ENCODE data around the gene CACNA1C.

Gene CACNA1C

DNA sequence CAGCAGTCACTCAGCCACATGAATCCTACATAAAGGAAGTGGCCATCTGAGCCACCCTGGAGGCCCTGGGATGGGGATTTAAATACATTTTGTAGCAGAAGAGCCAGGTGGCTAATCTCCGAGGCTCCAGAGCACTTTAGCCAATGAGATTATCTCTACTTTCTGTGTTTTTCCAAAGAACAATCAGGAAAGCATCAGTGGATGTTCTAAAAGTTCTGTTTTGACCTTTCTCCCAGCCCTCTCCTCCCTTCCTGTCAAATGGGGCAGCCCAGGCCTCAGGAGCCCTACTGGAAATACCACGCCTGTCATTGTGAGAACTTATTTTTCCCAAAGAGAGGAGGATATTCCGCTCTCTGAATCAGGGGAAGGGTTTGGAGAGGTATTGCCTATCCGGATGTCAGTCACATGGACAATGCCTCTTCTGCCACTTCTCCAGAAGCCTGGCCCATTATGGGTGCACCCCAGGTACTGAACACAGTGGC is 405.2 kb downstream of the CACNA1C start:
- no peak for DNase-seq (ENCODE audit: low spot score)

DNA sequence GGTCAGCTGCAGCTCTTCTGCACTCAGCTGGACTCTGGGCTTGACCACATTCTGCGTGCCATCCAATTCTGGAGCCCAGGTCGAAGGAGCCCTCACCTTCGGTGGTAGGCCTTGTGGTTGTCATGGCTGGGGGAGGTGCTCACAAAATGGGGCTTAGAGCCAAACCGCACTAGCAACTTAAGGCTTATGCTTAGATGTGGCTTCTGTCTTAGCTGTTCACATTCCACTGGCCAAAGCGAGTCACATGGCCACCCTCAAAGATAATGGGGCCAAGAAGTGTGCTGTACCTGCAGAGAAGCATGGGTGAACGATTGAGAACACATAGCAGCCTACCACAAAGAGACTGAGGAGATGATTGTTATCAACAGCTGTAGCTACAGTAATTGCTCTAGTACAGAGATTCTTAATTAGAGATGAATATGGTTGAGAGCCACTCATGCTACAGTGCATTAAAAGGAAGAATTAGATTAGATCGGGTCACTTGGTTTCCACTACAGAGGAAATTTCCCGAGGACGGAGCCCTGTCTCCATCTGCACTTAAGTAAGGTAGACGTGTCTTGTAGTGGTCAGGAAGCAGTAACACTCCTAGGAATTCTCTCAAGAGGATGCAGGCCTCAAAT is 407.4 kb downstream of the CACNA1C start:
- no peak for DNase-seq (ENCODE audit: low spot score)

DNA sequence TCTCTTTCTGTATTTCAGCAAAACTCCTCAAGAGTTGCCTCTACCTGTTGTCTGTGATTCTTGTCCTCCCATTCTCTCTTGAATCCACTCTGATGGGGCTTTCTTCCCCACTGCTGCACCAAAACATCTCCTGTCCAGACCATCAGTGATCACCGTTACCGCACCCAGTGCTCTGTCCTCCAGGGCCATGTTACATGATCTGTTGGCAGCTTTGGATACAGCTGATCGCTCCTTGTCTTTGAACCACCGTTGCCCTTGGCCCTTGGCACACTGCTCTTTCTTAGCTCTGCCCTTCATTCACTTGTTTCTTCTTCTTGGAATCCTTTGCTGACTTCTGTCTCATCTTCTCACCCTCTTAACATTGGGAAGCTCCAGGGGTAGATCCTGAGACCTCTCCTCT is 408.3 kb downstream of the CACNA1C start:
- no peak for DNase-seq (ENCODE audit: low spot score)

DNA sequence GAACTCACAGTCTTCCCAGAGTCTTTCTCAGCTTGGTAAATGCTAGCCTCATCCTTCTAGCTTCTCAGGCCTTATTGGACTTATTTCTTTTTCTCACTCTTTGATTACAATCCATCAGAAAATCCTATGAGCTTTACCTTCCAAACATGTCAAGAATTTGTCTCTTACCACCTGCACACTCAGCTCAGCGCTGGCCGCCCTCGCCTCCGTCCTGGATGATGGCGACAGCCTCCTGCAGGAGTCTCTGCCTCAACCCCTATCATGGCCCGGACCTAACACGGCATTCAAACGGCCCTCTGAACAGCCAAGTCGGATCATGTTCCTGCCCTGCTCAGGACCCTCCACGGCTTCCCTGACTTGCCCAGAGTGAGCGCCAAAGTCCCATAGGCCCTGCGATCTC is 408.9 kb downstream of the CACNA1C start:
- DNase-seq (ENCODE audit: low spot score): no peak

DNA sequence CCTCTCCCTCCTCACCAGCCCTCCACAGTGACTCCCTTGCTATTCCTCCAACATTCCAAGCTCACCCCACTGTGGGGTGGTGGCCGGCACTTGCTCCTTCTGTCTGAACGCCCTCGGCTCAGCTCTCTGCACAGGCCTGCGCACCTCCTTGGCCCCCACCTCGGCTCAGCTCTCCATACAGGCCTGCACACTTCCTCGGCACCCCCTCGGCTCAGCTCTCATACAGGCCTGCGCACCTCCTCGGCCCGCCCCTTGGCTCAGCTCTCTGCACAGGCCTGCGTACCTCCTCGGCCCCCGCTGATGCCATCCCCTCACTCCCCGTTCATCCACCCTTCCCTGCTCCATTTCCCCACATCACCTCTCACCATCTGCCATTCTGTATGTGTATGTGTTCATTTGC is 409.3 kb downstream of the CACNA1C start:
- no peak for DNase-seq (ENCODE audit: low spot score)

DNA sequence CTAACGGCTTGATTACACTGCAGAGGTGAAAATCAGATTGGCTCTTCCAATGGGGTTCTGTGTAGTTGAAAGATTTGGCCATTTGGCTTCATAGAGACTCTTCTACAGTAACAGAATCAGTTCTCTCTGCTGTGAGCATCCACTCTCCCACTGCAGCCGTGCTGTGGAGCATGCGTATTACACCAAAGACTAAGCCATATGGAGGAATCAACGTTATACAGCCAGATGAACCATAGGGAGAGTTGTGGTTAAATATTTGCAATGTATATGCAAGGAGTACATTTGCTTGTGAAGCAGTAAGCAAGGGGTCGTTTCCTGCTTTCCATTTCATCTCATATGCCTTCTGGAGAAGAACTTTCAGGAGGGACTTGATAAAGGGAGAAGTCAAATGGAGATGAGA is 410.9 kb downstream of the CACNA1C start:
- DNase-seq (ENCODE audit: low spot score): no peak

DNA sequence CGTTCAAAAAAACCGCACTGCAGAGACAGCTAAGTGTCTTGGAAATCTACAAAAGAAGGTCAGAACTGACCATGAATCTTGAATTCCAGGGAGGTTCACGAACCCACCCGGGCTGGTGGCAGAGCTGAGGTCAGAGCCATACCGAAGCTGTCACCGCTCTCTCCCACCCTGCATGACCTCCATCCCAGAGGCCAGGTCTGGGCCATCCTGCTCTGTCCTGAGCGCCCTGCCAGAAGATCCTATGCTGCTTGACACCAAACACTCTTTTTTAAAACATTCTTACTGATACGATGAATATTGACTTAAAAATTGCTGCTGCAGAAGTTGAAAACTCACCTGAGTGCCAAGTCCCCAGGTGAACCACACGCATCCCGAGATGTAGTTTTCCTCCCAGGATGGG is 412.9 kb downstream of the CACNA1C start:
- DNase-seq (ENCODE audit: low spot score): no peak

DNA sequence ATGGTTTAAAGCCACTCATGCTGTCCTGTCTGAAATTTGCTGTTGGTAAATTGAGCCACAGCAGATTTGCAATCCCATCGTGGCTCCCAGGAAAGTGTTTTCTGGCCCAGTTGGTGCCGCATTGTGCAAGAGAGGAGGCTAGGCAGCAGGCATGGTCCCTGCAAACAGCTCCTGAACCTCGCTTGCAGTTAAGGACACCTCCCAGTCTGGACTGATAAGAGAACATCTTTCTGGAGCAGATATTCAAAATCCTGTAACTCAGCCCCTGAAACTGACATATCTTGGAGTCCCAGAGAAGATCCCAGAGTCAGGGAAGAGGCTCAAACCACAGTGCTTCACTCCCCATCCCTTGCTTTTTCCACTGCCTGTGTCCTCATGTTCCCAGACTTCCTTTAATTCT is 413.4 kb downstream of the CACNA1C start:
- DNase-seq (ENCODE audit: low spot score): no peak

DNA sequence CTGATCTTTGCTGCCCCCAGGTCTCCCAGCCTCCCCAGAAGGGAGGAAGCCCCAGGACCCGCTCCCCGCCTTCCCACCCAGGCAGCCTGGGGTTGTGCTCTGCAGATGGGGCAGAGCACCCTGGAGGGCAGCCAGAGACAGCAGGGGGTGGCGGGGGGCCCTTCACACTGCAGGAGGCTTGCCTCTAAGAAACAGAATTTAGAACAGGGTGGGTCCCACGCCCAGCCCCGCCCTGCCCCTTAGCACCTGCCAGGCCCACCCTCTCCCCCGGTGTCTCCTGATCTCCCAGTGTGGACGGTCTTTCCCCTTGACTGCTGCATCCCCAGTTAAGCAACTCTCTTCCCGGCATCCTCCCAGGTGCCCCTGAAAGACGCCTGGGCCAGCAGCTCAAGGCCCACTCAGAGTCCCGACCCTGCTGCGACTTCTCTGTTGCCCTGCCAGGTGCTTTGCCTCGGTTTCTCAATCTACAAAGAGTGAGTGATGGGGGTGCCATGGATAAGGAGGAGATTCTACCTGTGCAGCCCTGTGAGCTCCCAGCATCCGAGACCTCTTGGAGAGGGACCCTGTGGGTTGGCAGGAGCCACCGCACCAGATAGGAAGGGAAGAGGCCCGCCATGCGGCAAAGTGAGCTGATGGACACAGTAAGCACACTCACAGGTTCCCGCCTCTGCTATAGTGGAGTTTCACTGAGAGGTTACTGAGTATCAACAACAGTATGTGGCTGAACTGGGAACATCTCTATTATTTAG is 414.8 kb downstream of the CACNA1C start:
- no peak for DNase-seq (ENCODE audit: low spot score)

DNA sequence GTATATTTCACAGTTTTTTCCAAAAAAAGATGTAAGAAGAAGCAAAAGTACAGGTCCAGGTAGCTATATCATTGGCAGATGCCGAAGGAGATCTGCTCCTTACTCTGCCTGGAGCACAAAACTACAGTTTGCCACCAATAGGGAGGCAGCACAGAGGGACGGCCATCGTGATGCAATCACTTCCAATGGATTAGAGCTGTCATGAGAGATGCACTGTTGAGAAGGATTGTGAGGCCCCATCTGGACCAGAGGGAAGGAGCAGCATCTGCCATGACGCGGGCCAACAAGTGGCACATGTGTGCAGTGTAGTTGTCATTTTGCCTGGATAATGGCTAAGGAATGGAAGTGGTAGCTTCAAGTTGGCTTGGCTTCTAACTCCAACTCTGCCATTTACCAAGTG is 423.2 kb downstream of the CACNA1C start:
- DNase-seq (ENCODE audit: low spot score): no peak

DNA sequence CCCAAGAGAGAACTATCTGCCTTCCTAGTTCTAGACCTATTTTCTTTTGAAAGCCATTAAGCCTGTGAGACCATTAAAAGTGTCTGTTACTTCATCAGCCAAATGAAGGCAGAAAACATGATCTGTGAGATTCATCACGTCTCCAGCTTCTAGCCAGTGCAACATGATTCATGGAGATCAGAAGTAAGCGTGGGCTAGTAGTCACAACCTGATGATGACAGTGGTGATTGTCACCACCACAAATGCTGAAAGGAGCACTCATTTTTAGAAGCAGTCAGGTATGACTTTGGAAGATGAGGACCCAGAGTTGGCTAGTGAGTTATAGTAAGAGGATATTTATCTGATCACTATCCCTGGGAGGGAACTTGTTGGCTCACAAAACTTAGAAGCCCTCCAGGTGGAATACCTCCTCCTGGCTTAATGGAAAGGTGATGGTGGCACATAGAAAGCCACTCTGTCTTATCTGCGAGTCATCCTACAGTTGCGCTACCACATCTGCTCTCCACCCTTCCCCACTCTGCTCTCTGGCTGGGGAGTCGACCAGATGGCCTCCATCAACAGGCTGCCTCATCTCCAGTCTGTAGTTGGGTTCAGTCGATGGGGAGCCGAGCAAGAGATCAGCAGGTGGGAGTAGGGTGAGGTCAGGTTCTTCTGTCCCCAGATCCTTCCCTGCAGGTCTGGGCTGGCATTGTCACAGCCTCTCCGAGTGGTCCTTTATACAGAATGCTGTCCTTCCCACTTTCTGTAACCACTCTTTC is 424.4 kb downstream of the CACNA1C start:
- DNase-seq (ENCODE audit: low spot score): no peak

DNA sequence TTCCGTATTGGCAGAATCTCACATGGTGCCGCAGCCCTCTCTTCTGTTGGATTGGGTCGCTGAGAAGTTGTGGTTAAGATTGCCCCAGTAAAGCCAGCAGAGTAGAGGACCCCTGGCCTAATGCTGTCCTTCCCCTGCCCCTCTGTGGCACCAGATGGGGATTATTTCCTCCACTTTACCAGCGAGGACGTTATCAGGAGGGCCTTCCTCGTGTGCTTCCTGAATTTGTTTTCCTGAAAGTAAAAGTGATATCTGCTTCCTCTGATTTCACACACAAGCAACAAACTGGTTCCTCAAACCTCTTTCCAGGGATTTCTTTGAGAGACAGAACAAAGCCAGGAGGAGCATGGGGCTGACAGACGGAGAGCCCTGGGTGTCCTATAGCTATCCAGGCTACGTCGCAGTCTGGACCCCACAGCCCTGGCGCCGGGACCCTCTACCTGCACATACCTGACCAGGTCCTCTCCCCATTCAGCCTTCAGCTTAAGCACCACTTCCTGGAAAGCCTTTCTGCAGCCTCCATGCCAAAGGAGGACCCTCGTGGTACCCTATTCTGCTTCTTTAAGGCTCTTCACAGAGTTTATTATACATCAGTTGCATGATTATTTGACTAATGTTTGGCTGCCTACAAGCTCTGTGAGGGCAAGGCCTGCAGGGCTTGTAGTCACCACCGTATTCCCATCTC is 427.2 kb downstream of the CACNA1C start:
- no peak for DNase-seq (ENCODE audit: low spot score)

DNA sequence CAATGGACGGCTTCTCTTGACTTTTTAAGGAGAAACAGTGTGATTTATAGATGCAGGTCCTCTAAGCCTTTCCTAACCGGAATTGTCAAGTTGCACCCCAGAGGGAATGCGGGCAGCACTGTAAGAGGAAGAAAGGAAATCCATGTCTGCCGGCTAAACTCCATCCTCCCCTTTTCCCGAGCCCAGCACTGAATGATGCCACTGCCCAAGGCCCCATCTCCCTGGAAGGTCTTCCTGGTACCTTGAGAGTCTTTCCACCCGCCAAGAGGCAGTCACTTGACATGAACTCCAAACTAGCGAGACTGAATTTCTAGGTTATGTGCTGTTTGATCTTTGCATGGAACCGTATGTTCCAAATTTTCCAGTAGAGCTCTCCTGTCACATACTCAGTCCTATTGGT is 428.6 kb downstream of the CACNA1C start:
- no peak for DNase-seq (ENCODE audit: low spot score)

DNA sequence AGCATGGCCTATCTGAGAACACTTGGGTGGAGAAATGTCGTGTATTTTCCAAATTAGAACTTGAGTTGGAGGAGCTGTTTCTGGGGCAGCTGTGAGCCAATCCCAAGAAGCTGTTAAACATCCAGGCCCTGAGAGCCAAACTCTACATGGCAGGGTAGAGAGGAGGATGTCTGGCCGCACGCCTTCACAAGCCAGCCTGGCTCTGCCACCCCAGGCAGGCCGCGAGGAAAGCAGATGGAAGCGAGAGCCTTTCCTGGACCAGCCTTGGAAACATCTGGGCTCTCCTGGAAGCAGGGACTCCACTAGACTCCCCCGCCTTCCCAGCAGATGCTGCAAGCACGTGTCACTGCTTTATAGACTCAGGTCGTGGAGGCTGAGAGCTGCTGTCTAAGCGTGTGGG is 429.2 kb downstream of the CACNA1C start:
- no peak for DNase-seq (ENCODE audit: low spot score)

DNA sequence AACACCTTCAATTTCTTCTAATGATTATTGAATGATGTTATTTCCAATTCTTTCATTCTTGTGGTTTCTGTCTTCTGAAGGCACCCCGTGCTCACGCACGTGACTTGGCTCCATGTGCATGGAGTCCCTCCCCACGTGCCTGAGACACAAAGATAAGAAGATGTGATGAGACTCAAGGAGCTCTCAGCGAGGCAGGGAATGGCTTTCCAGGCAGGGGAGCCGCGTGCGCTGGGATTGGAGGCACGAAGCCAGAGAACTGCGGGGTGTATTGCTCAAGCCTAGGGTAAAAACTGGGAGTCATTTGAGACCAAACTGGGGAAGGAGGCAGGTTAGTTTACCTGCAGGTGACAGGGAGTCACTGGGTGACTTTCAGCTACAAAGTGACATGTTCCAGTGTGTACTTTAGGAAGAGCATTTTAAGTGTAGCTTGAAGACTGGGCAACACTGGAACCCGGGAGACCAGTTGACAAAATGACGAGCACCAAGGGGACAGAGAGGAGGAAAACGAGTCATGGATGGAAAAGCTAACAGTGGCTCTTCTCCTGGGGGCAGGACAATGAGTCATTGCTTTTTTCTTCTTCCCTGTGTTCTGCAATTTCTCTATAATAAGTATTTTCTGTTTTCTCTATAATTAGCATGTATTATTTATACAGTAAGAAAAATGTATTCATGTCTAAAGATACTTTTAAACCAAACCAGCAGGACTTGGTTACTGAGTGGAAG is 430.3 kb downstream of the CACNA1C start:
- no peak for DNase-seq (ENCODE audit: low spot score)

DNA sequence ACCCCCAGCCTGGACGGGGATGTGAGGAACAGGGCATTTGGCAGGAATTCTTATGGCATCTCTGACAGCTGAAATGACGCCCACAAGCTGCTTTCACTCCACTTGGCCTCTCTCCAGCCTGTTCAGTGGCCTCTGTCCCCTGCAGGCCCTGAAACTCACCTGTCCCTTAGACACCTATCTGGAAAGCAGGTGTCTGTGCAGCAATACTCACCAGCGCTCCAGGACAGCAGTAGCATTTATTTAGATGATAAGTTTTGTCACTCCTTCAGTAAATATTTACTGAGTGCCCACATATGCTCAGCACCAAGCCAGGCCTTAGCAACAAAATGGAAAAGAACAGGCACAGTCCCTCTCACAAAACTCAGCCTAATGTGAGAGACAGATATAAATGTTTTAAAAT is 430.9 kb downstream of the CACNA1C start:
- DNase-seq (ENCODE audit: low spot score): no peak

DNA sequence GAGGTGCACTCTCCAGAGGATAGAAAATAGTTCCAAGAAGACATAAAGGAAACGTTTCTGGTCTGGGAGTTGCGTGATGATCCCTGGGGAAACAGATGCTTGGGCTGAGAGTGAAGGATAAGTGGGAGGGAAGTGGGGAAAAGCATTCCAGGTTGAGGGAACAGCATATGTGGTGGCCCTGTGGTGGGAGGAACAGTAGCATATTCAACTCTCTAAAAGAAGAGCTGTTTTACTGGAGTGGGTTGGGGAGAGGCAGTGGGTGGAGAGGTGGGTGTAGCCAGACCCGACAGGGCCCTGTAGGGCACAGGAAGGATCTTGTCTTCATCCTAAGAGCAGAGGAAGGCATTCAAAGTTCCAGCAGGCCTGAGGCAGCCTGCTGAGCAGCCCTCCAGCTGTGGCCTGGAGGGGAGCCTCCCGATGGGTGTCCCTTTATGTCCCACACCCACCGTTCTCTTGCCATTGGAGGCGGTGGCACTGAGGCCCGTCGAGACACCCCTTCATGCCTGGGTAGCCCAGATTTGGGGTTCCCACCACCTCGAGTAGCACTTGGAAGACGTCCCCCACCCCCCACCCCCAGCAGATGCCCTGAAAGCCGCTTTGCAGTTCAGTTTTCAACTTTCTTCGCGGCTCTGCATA is 431.5 kb downstream of the CACNA1C start:
- no peak for DNase-seq (ENCODE audit: low spot score)

DNA sequence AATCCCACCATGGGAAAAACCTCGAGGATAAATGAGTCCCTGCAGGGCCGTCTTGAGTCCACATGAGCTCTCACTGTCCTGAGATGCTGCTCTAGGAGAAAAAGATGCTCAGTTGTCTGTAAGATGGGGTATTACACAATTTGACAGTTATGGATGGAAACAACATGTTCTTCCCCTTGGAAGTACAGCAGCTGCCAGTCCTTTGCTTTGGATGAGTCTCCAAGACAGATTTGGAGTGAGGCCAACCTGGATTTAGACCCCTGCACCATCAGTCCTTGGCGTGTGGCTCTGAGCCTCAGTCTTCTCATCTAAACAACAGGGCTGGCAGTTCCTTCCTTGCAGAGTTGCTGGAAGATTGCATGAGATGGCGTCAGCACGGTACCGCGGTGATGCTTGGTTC is 432.9 kb downstream of the CACNA1C start:
- no peak for DNase-seq (ENCODE audit: low spot score)

DNA sequence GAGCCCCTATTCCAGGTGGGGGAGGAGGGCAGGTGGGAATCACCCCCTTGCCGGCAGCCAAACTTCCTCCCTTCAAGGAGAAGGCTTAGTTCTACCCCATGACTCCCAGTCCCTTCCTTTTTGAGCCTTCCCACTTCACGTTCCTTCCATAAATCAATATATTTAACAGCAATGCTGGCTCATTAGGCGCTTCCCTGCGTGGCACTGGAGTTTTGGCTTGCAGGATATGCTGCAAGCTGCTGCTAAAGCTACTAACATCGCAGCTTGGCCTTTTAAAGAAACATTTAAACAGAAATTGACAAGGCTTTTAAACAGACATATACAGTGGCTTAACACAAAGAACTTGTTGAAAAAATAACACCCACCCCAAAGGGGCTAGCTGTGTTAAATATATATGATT is 434.0 kb downstream of the CACNA1C start:
- DNase-seq (ENCODE audit: low spot score): no peak

DNA sequence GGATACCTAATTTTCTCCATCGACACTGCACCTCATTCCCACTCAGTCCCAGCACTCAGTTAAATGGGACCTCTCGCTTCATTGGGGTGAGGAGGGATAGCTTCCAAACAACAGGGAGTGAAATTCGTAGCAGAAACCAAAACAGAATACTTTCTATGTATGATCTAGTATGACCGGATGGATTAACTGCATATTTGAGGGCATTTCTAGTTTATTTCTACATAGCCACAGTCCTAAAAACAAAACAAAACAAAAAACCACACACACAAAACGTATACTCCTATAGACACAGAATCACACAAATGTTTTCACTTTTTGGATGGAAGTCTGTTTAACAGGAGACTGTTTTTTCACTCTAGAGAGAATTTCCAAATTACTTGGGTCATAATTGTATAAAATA is 434.5 kb downstream of the CACNA1C start:
- no peak for DNase-seq (ENCODE audit: low spot score)

DNA sequence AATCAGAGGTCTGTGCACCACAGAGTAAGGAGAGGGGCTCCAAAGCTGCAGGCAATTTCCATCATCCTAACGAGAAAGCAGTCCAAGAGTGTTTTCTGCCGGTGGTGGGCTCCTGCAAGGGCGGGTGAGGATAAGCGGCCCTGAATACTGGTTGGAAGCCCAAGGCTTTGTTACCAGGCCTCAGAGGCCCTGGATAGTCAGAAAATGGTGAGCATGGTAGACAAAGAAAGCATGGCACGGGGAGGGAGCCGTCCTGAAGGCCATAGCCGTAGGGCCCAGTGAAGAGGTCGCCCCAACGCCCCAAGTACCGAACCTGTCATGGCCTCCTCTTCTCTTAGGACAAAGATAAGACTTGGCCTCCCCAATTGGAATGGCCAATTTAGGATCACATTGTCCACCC is 435.3 kb downstream of the CACNA1C start:
- no peak for DNase-seq (ENCODE audit: low spot score)

All from NAMALWA (cell line).